Brain microvascular endothelial cell (primary cell): ENCODE data around the gene RBAK.
"Not testable (repeated sequence)": the region's sequence is repeated elsewhere in the genome, so short reads cannot be mapped to it uniquely, and the experiment has no call there.

Experiments used
- DNase-seq: peaks from one replicate; pipeline ENCODE4 v3.0.0-alpha.2; 2020
- H3K27ac ChIP-seq: fragments of 250-450 bp; sonication (Bioruptor Pico); 2 replicates; pipeline ENCODE4 v1.5.1; 2020; ENCODE audit warnings: mild to moderate bottlenecking, moderate library complexity
- H3K27me3 ChIP-seq: fragments of 250-450 bp; sonication (Bioruptor Pico); replicated peaks from 2 replicates; pipeline ENCODE4 v1.5.1; 2020; ENCODE audit warnings: mild to moderate bottlenecking
- H3K36me3 ChIP-seq: fragments of 250-450 bp; sonication (Bioruptor Pico); replicated peaks from 2 replicates; pipeline ENCODE4 v1.5.1; 2020; ENCODE audit warnings: mild to moderate bottlenecking
- H3K4me3 ChIP-seq: 2 replicates; pipeline ENCODE4 v1.5.1; 2011; ENCODE audit warnings: low read depth, mild to moderate bottlenecking, control low read depth, low read length, moderate library complexity
- in situ Hi-C: cut with HindIII; loops from 2 replicates; pipeline ENCODE4 v1.10.0; 2017; ENCODE audit warnings: low sequenced_read_pairs, low pct_ligation_motif_present
- TF ChIP-seq, protein P1 (sequence below): IDR thresholded peaks from 2 replicates; pipeline ENCODE4 v1.5.1; 2011; ENCODE audit warnings: low read depth, mild to moderate bottlenecking, moderate library complexity, low read length, control low read depth, inconsistent platforms; ENCODE audit errors: missing control alignments

The RBAK gene

DNA sequence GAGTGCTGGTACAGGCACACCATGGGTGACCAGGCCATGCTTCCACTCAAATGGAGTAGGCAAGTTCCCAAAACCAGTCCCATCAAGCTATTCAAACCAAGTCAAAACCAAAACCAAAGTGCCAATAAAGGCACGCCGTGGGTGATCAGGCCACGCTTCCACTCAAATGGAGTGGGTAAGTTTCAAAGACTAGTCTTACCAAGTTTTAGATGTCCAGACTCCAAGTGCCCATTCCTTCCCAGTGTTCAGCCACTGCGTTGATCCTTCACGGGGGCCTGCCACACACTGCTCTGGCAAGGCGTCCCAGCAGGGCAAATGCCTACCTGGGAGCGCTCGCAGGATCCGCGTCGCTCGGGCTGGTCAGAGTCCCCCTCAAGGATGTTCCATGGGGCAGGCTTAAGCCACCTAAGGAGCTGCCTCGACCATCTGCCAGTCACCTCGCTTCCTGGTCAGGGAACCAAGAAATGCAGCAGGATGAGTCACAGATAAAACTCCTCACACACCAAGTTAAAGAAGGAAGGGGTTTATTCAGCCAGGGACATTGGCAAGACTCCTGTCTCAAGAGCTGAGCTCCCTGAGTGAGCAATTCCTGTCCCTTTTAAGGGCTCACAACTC is 17.8 kb upstream of the RBAK start:
- H3K36me3 ChIP-seq, in situ Hi-C loops, H3K27me3 ChIP-seq, H3K4me3 ChIP-seq, H3K27ac ChIP-seq: not testable (repeated sequence)
- DNase-seq: peak; percentile 39

DNA sequence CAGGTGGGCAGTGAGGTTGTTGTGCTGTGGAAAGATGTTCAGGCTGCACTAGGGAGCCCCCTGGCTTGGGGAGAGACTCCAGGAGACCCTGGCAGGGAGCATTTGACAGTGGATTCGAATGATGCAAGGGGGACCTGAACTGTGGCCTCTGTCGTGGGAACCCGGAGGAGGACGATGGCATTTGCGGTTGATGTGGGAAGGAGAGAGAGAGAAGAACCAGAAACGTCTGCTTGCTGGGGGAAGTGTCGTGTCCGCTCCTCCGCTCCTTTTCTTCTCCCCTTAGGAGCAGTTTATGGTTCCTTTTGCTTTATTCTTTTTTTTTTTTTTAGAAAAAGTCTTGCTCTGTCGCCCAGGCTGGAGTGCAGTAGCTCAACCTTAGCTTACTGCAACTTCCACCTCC is 12.5 kb upstream of the RBAK start:
- DNase-seq, H3K36me3 ChIP-seq, H3K27ac ChIP-seq, H3K4me3 ChIP-seq, H3K27me3 ChIP-seq, in situ Hi-C loops: not testable (repeated sequence)

DNA sequence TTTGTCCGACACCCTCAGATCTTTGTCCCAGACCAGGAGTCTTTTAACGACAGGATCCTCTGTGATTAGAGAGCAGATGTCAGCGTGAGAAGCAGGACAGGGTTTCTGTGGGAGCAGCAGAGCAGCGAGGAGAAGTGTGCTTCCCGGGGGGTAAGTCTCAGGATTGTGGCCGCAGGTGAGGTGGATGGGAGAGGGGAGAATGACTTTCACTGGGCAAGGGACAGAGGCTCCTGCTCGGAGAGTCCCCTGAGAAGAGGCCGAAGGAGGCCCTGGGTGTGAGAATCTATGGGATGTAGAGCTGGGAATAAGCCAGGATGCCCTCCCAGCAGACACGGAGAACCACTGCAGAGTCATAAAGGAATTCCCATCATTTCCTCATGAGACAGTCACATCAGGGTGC is 10.4 kb upstream of the RBAK start:
- Histone ChIP-seq H3K27ac (no peak overlapping the region), H3K4me3 (no peak overlapping the region), H3K27me3 (no peaks in the 10 kb centered on the region), H3K36me3 (no peaks in the 10 kb centered on the region)
- in situ Hi-C loops: no loop called here
- DNase-seq: no peak
- TF ChIP-seq, protein P1, sequence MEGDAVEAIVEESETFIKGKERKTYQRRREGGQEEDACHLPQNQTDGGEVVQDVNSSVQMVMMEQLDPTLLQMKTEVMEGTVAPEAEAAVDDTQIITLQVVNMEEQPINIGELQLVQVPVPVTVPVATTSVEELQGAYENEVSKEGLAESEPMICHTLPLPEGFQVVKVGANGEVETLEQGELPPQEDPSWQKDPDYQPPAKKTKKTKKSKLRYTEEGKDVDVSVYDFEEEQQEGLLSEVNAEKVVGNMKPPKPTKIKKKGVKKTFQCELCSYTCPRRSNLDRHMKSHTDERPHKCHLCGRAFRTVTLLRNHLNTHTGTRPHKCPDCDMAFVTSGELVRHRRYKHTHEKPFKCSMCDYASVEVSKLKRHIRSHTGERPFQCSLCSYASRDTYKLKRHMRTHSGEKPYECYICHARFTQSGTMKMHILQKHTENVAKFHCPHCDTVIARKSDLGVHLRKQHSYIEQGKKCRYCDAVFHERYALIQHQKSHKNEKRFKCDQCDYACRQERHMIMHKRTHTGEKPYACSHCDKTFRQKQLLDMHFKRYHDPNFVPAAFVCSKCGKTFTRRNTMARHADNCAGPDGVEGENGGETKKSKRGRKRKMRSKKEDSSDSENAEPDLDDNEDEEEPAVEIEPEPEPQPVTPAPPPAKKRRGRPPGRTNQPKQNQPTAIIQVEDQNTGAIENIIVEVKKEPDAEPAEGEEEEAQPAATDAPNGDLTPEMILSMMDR: no peak

DNA sequence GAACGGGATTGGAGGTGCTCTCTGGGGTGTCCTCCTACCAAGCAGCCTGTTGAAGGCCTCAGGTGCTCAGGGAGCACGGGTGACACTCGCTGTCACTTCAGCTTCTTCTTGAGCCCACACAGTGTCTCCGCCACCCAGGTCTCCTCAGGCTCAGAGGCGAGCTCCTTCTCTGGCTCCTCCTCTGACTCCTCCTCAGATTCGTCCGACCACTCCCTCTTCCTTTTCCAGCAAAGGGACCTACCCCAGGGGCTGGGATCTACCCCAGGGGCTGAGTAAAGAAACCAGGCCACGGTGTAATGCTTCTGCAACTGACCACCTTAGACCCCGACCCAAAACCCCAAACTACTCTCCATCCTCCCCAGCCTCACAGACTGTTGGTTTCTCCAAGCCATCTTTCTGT is 9.2 kb upstream of the RBAK start:
- in situ Hi-C loops: no loop called here
- Histone ChIP-seq H3K27me3 (no peaks in the 10 kb centered on the region), H3K27ac (no peak overlapping the region), H3K36me3 (no peaks in the 10 kb centered on the region), H3K4me3 (no peak overlapping the region)
- no peak for DNase-seq
- TF ChIP-seq, protein P1: no peak

DNA sequence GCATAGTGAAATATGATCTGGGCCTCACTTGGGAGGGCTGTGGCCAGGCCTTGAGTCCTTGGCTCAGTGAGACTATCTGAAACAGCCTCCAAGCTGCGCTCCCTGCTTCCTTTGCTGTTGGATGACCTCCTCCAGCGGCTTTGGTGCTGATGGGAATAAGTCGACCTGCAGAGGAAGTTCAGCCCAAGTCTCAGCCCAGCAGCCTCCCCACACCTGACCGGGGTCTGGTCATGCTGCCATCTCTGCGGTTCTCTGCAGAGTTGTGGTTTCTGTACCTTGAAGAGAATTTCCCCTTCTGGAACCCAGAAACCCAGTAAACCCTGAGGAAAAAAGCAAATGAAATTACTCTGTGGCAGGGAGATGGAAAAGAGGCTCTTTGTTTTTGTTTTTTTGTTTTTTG is 4.6 kb upstream of the RBAK start:
- H3K36me3 ChIP-seq: no peaks in the 10 kb centered on the region
- TF ChIP-seq, protein P1: no peak
- H3K4me3 ChIP-seq: no peak overlapping the region
- in situ Hi-C loops: no loop called here
- DNase-seq: no peak
- H3K27me3 ChIP-seq: no peaks in the 10 kb centered on the region
- H3K27ac ChIP-seq: no peak overlapping the region

DNA sequence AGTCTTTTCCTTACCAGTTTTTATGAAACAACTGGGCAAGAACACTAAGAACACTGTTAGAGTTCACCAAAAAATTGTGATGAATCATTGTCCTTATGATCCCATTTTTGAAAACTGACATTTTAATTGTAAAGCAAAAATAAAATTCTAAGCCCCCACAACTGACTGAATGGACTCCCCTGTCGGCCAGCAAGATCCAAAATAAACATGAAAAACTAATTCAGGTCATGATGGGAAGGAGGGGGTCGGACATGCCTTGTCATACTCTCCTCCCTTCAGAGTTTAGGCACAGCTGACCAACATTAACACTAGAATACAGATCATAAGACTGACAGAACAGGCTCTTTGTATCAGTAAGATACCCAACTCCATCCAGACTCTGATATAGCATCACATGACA is 2.0 kb upstream of the RBAK start:
- Histone ChIP-seq H3K4me3 (no peak overlapping the region), H3K27me3 (no peaks in the 10 kb centered on the region), H3K36me3 (peaks cover 3% of the 10 kb centered on the region), H3K27ac (no peak overlapping the region)
- in situ Hi-C loops: no loop called here
- no peak for DNase-seq
- TF ChIP-seq, protein P1: no peak

DNA sequence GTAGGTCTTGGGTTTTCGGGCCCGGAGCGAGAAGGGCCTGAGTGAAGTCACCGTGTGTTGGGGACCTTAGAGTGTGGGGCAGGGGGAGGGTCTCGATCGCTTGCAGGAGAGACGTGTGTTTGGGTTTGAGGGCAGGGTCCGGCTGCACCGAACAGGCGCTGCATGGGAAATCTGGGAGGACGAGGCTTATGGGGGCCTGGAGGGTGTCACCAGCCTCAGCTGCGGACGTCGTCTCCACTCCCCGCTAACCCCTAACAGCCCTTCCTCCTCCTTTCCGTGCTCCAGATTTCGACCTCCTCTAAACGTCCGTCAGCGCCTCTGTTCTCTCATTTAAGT is 705 bp downstream of the RBAK start:
- DNase-seq, H3K27me3 ChIP-seq, in situ Hi-C loops: not testable (repeated sequence)
- peak overlapping the region; percentile 72 for H3K4me3 ChIP-seq
- peaks cover 21% of the 10 kb centered on the region for H3K36me3 ChIP-seq
- peak overlapping the region; percentile 93 for H3K27ac ChIP-seq

DNA sequence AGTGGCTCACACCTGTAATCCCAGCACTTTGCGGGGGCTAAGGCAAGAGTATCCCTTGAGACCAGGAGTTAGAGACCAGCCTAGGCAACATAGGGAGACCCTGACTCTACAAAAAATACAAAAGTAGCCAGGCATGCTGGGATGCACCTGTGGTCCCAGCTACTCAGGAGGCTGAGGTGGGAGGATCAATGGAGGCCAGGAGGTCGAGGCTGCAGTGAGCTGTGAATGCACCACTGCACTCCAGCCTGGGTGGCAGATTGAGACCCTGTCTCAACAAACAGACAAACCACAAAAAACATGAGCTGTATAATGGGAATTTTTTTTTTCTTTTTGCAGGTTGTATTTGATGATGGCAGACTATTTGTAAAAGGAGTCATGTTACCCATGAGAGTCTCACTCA is 1.5 kb downstream of the RBAK start:
- H3K27ac ChIP-seq, in situ Hi-C loops, H3K27me3 ChIP-seq, DNase-seq, H3K4me3 ChIP-seq: not testable (repeated sequence)
- peaks cover 23% of the 10 kb centered on the region for H3K36me3 ChIP-seq
